GM10847 (cell line): ENCODE results near the gene TNFSF15.

Source experiments
- POLR2A ChIP-seq: IDR thresholded peaks from 2 replicates; pipeline ENCODE4 v1.6.1; 2011; ENCODE audit not compliant: insufficient read length; ENCODE audit errors: extremely low read depth

Gene TNFSF15

GRCh38 chr9:114804505-114804904 lies 1.3 kb downstream of the TNFSF15 start:
- no peak for TF ChIP-seq POLR2A

GRCh38 chr9:114803479-114804265 lies 2.2 kb downstream of the TNFSF15 start:
- no peak for TF ChIP-seq POLR2A

- no peak for TF ChIP-seq POLR2A
Measured at GRCh38 chr9:114799925-114800324, 5.9 kb downstream of the TNFSF15 start.

- no peak for TF ChIP-seq POLR2A
Measured at GRCh38 chr9:114799441-114799840, 6.4 kb downstream of the TNFSF15 start.

GRCh38 chr9:114798780-114799427 lies 6.9 kb downstream of the TNFSF15 start:
- no peak for TF ChIP-seq POLR2A

GRCh38 chr9:114798101-114798500 lies 7.7 kb downstream of the TNFSF15 start:
- no peak for TF ChIP-seq POLR2A

- no peak for TF ChIP-seq POLR2A
Measured at GRCh38 chr9:114792396-114792795, 13.4 kb downstream of the TNFSF15 start.

- TF ChIP-seq POLR2A: no peak
Measured at GRCh38 chr9:114791736-114792135, 14.1 kb downstream of the TNFSF15 start.

- no peak for TF ChIP-seq POLR2A
Measured at GRCh38 chr9:114791312-114791711, 14.5 kb downstream of the TNFSF15 start.

- TF ChIP-seq POLR2A: no peak
Measured at GRCh38 chr9:114790521-114790920, 15.3 kb downstream of the TNFSF15 start.

- no peak for TF ChIP-seq POLR2A
Measured at GRCh38 chr9:114789006-114789405, 16.8 kb downstream of the TNFSF15 start.

GRCh38 chr9:114787781-114788498 lies 17.9 kb downstream of the TNFSF15 start:
- TF ChIP-seq POLR2A: no peak

- no peak for TF ChIP-seq POLR2A
Measured at GRCh38 chr9:114787214-114787613, 18.6 kb downstream of the TNFSF15 start.

GRCh38 chr9:114785866-114786650 lies 19.8 kb downstream of the TNFSF15 start:
- TF ChIP-seq POLR2A: no peak

GRCh38 chr9:114784721-114785279 lies 21.0 kb downstream of the TNFSF15 start:
- no peak for TF ChIP-seq POLR2A
